Transverse colon (tissue), 4 donors: ENCODE results near the gene CLEC2B. TPM values are rescaled to one million over a fixed set of nuclear protein-coding genes. Genes with fewer than 3 reads are reported as not detected.

Experiments used
- DNase-seq: peaks from one replicate; pipeline ENCODE4 v3.0.0-alpha.2; 2019
- H3K27ac ChIP-seq, 4 donors: fragments of 200-600 bp; sonication (generic); 2 replicates each; pipeline ENCODE4 v1.5.1; 2016 to 2018; ENCODE audit warnings: inconsistent platforms in 4 of 4
- H3K27me3 ChIP-seq: fragments of 200-600 bp; sonication (generic); 2 replicates; pipeline ENCODE4 v1.5.1; 2017; ENCODE audit warnings: inconsistent platforms
- H3K36me3 ChIP-seq, 4 donors: fragments of 200-600 bp; sonication (generic); 2 replicates each; pipeline ENCODE4 v1.5.1; 2017 to 2019; ENCODE audit warnings: inconsistent platforms in 4 of 4
- H3K4me1 ChIP-seq, 4 donors: fragments of 200-600 bp; sonication (generic); 2 replicates each; pipeline ENCODE4 v1.5.1; 2017 to 2020; ENCODE audit warnings: inconsistent platforms in 4 of 4
- H3K4me3 ChIP-seq, 4 donors: fragments of 200-600 bp; sonication (generic); 1 replicate in 1 of 4; 2 replicates in 3 of 4; pipeline versions ENCODE4 v1.5.1 to v1.6.1; 2017 to 2019; ENCODE audit warnings: inconsistent platforms in 4 of 4
- H3K9me3 ChIP-seq, 2 donors: fragments of 200-600 bp; sonication (generic); 2 replicates each; pipeline ENCODE4 v1.5.1; 2017 to 2019; ENCODE audit warnings: inconsistent platforms in 2 of 2
- CTCF ChIP-seq, 5 experiments: fragments of 200-600 bp in 3 of 5; fragments of 450-650 bp in 2 of 5; sonication (generic) in 3 of 5; IDR thresholded peaks; 1 replicate in 2 of 5; 2 replicates in 3 of 5; pipeline ENCODE4 v1.5.1; 2016 to 2017; ENCODE audit warnings: antibody characterized with exemption in 5 of 5, inconsistent platforms in 3 of 5, mild to moderate bottlenecking in 2 of 5, moderate library complexity in 1 of 5
- EP300 ChIP-seq: sonication (generic); formaldehyde crosslinking; IDR thresholded peaks from one replicate; pipeline ENCODE4 v1.6.1; 2017; ENCODE audit warnings: antibody characterized with exemption, low read depth
- POLR2A ChIP-seq: fragments of 450-650 bp; IDR thresholded peaks from one replicate; pipeline ENCODE4 v1.6.1; 2016; ENCODE audit warnings: antibody characterized with exemption, mild to moderate bottlenecking, moderate library complexity
- POLR2AphosphoS5 ChIP-seq, 3 donors: sonication (generic); formaldehyde crosslinking; IDR thresholded peaks; one replicate each; pipeline ENCODE4 v1.6.1; 2016; ENCODE audit warnings: antibody characterized with exemption in 3 of 3
- WGBS, 2 donors: methylation state at CpG; one replicate each; pipeline ENCODE4 v1.1.5; 2018; ENCODE audit warnings: low coverage in 1 of 2; 5-methylcytosine and 5-hydroxymethylcytosine counted together
- in situ Hi-C, 4 donors: fragments of 200-750 bp; cut with MboI; loops; one replicate each; pipeline versions ENCODE4 v1.15.0 to v1.15.1; 2017; ENCODE audit warnings: low sequenced_read_pairs in 3 of 4, low pct_ligation_motif_present in 1 of 4, low pct_unique_long_range_greater_than_20kb in 1 of 4
- intact Hi-C: fragments of 100-400 bp; cut with DNase I; formaldehyde crosslinking; loops from one replicate; pipeline ENCODE4 v1.15.1; 2023; ENCODE audit warnings: low total_unique reads
- total RNA-seq, 4 donors: library from RNA; depleted of rRNA; stranded (reverse); fragments of >200 nt; gene quantifications; one replicate each; pipeline ENCODE4 v1.1.0, GENCODE V29; 2016

The CLEC2B gene
- total RNA-seq, 4 donors from 2014 or later, result 4.8 to 11.7 TPM; not detected in 2

GRCh38 chr12:9888665-9889273 is 19.6 kb upstream of the CLEC2B start:
- WGBS, 2 donors, result 57 to 58% methylated on average over 3 to 4 of the region's 4 CpGs
- no peaks in the 10 kb centered on the region for H3K27me3 ChIP-seq
- no peak for TF ChIP-seq EP300
- no peak for TF ChIP-seq CTCF (IDR thresholded peaks at IDR 0.05)
- no peak for TF ChIP-seq POLR2AphosphoS5 (IDR thresholded peaks at IDR 0.05)
- no peak for TF ChIP-seq POLR2A
- no peaks in the 10 kb centered on the region for H3K4me1 ChIP-seq
- in situ Hi-C loops, result no loop called here
- DNase-seq, result no peak
- no peak overlapping the region for H3K4me3 ChIP-seq
- no peaks in the 10 kb centered on the region for H3K9me3 ChIP-seq
- H3K36me3 ChIP-seq, result no peaks in the 10 kb centered on the region
- no peak overlapping the region for H3K27ac ChIP-seq
- intact Hi-C loops, result no loop called here

- H3K4me3 ChIP-seq, result no peak overlapping the region
- H3K9me3 ChIP-seq, result no peaks in the 10 kb centered on the region
- in situ Hi-C loops, result no loop called here
- no peaks in the 10 kb centered on the region for H3K4me1 ChIP-seq
- intact Hi-C loops, result no loop called here
- H3K27ac ChIP-seq, result no peak overlapping the region
- no peaks in the 10 kb centered on the region for H3K27me3 ChIP-seq
- no peaks in the 10 kb centered on the region for H3K36me3 ChIP-seq
- no peak for DNase-seq
- TF ChIP-seq POLR2A, result no peak
- no peak for TF ChIP-seq EP300
- no peak for TF ChIP-seq POLR2AphosphoS5 (IDR thresholded peaks at IDR 0.05)
- TF ChIP-seq CTCF (IDR thresholded peaks at IDR 0.05), result no peak
Measured at GRCh38 chr12:9883175-9883574, 14.0 kb upstream of the CLEC2B start.

GRCh38 chr12:9881988-9882387 is 12.8 kb upstream of the CLEC2B start:
- intact Hi-C loops (no loop called here), in situ Hi-C loops (no loop called here)
- Histone ChIP-seq H3K27me3 (no peaks in the 10 kb centered on the region), H3K4me1 (no peaks in the 10 kb centered on the region), H3K9me3 (no peaks in the 10 kb centered on the region), H3K4me3 (no peak overlapping the region), H3K36me3 (no peaks in the 10 kb centered on the region), H3K27ac (no peak overlapping the region)
- TF ChIP-seq EP300 (no peak), CTCF (IDR thresholded peaks at IDR 0.05) (no peak), POLR2AphosphoS5 (IDR thresholded peaks at IDR 0.05) (no peak), POLR2A (no peak)
- no peak for DNase-seq
- WGBS, 2 donors, result 82 to 90% methylated on average over 5 of the region's 5 CpGs

GRCh38 chr12:9881246-9881645 is 12.1 kb upstream of the CLEC2B start, which contains the start of gene KLRF2:
KLRF2 (plus strand) TSS chr12:9881489; CDS start chr12:9881596, 107 bp downstream.
- H3K9me3 ChIP-seq, result no peaks in the 10 kb centered on the region
- in situ Hi-C loops (no loop called here), intact Hi-C loops (no loop called here)
- DNase-seq, result no peak
- TF ChIP-seq CTCF (IDR thresholded peaks at IDR 0.05), result no peak
- no peak for TF ChIP-seq POLR2A
- TF ChIP-seq POLR2AphosphoS5 (IDR thresholded peaks at IDR 0.05), result no peak
- TF ChIP-seq EP300, result no peak
- H3K36me3 ChIP-seq, result no peaks in the 10 kb centered on the region
- 93 to 94% methylated on average over 3 of the region's 3 CpGs for WGBS, 2 donors
- no peak within 1 kb of the TSS for H3K4me3 ChIP-seq
- H3K4me1 ChIP-seq, result no peaks in the 10 kb centered on the region
- H3K27ac ChIP-seq, result no peak within 1 kb of the TSS
- H3K27me3 ChIP-seq, result no peaks in the 10 kb centered on the region
